ENCODE results near the gene NRARP.
A peak's percentile ranks its signal among the peaks of the same experiment; 100 is the strongest.
"Not testable (repeated sequence)": the region's sequence is repeated elsewhere in the genome, so short reads cannot be mapped to it uniquely, and the experiment has no call there.

NRARP gene

GRCh38 chr9:137302118-137302448 lies at the start of gene NRARP:
TSS of gene NRARP (minus strand) at chr9:137302271. CDS start at chr9:137301928, 343 bp downstream.
- peak; percentile 94 to 96 for DNase-seq

- no peak for DNase-seq
Measured at GRCh38 chr9:137350696-137351584, 48.9 kb upstream of the NRARP start.

- no peak for DNase-seq
Measured at GRCh38 chr9:137349471-137350033, 47.5 kb upstream of the NRARP start.

GRCh38 chr9:137348769-137349470 lies 46.8 kb upstream of the NRARP start:
- DNase-seq, result no peak

- no peak for DNase-seq
Measured at GRCh38 chr9:137347928-137348327, 45.9 kb upstream of the NRARP start.

GRCh38 chr9:137342482-137342881 lies 40.4 kb upstream of the NRARP start:
- DNase-seq, result no peak

GRCh38 chr9:137341227-137341626 lies 39.2 kb upstream of the NRARP start:
- DNase-seq, result no peak

- DNase-seq, result not testable (repeated sequence)
Measured at GRCh38 chr9:137339908-137340462, 37.9 kb upstream of the NRARP start.

GRCh38 chr9:137339045-137339907 lies 37.2 kb upstream of the NRARP start:
- DNase-seq, result no peak

- no peak for DNase-seq
Measured at GRCh38 chr9:137336735-137337134, 34.7 kb upstream of the NRARP start.

GRCh38 chr9:137333016-137333671 lies 31.1 kb upstream of the NRARP start:
- no peak for DNase-seq

GRCh38 chr9:137331929-137332328 lies 29.9 kb upstream of the NRARP start:
- DNase-seq, result no peak

- no peak for DNase-seq
Measured at GRCh38 chr9:137330689-137331088, 28.6 kb upstream of the NRARP start.

- not testable (repeated sequence) for DNase-seq
Measured at GRCh38 chr9:137329590-137329989, 27.5 kb upstream of the NRARP start.

GRCh38 chr9:137327641-137328550 lies 25.8 kb upstream of the NRARP start:
- not testable (repeated sequence) for DNase-seq

- no peak for DNase-seq
Measured at GRCh38 chr9:137326445-137327065, 24.5 kb upstream of the NRARP start.

GRCh38 chr9:137325799-137326198 lies 23.7 kb upstream of the NRARP start:
- no peak for DNase-seq

- DNase-seq, result no peak
Measured at GRCh38 chr9:137325124-137325523, 23.1 kb upstream of the NRARP start.

GRCh38 chr9:137323531-137324331 lies 21.7 kb upstream of the NRARP start:
- no peak for DNase-seq

All from activated CD4-positive, alpha-beta T cell treated with anti-CD3 and anti-CD28 coated beads for 4 hours (primary cell).